VCaP (cell line): ENCODE measurements around the gene SV2C.

ENCODE experiments used
- H3K27ac ChIP-seq: fragments of 450-650 bp; 2 replicates; pipeline ENCODE4 v1.5.1; 2017
- CTCF ChIP-seq: fragments of 450-650 bp; conservative IDR thresholded peaks from 2 replicates; pipeline ENCODE4 v1.5.1; 2017; ENCODE audit warnings: mild to moderate bottlenecking, moderate library complexity

The SV2C gene

GRCh38 chr5:76111477-76112174, 28.4 kb downstream of the SV2C start:
- no peak for TF ChIP-seq CTCF
- no peak overlapping the region for H3K27ac ChIP-seq

- TF ChIP-seq CTCF: no peak
- H3K27ac ChIP-seq: no peak overlapping the region
These were observed 29.9 kb downstream of the SV2C start for GRCh38 chr5:76113103-76113502.

GRCh38 chr5:76114179-76114851, 31.1 kb downstream of the SV2C start:
- H3K27ac ChIP-seq: peak overlapping the region; percentile 53
- TF ChIP-seq CTCF: no peak

- H3K27ac ChIP-seq: no peak overlapping the region
- TF ChIP-seq CTCF: no peak
These were observed 42.2 kb downstream of the SV2C start for GRCh38 chr5:76125346-76125745.

- H3K27ac ChIP-seq: no peak overlapping the region
- TF ChIP-seq CTCF: no peak
These were observed 42.7 kb downstream of the SV2C start for GRCh38 chr5:76125888-76126287.

GRCh38 chr5:76134003-76134402, 50.8 kb downstream of the SV2C start:
- H3K27ac ChIP-seq: no peak overlapping the region
- no peak for TF ChIP-seq CTCF

- H3K27ac ChIP-seq: no peak overlapping the region
- no peak for TF ChIP-seq CTCF
These were observed 51.5 kb downstream of the SV2C start for GRCh38 chr5:76134646-76135045.
